DMS114 treated with DMSO at 0.1 percent for 48 hours (cell line): ENCODE results near the gene RIBC2.
"Not testable (repeated sequence)": the region's sequence is repeated elsewhere in the genome, so short reads cannot be mapped to it uniquely, and the experiment has no call there.

Experiments used
- DNase-seq: peaks from one replicate; lab custom pipeline; 2025; ENCODE audit not compliant: unreplicated experiment; lab: John Stamatoyannopoulos, UW

The RIBC2 gene

DNA sequence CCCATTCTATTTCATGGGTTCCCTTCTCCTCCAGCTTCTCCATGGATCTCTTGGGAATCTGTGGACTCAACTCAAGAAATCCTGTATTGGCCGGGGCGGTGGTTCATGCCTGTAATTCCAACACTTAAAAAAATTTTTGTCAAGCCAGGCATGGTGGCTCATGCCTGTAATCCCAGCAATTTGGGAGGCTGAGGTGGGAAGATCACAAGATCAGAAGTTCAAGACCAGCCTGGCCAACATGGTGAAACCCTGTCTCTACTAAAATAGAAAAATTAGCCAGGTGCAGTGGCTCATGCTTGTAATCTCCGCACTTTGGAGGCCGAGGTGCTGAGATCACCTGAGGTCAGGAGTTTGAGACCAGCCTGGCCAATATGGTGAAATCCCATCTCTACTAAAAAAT, 34.1 kb downstream of the RIBC2 start:
- DNase-seq: not testable (repeated sequence)

DNA sequence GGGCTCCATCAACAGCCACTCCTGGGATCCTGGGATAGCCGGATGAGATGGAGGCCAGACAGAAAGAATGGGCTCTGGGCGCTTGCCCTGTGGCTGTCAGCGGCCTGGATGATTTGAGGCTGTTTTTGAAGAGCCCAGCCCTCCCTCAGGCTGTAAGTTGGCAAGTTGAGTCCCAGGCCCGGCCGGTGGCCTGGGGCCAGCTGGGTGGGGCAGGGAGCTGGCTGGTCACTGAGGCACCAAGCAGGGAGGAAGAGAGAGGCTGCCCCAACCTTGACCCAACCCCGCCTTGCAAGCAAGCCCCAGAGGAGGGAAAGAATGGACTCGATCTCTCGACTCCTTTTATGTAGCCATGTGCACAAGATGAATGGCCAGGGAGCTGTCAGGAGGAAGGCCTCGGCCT, 34.9 kb downstream of the RIBC2 start:
- DNase-seq: no peak

DNA sequence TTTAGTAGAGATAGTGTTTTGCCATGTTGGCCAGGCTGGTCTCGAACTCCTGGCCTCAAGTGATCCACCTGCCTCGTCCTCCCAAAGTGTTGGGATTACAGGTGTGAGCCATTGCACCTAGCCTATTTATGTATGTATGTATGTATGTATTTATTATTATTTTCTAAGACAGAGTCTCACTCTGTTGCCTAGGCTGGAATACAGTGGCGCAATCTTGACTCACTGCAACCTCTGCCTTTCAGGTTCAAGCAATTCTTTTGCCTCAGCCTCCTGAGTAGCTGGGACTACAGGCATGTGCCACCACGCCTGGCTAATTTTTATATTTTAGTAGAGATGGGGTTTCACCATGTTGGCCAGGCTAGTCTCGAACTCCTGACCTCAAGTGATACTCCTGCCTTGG, 35.9 kb downstream of the RIBC2 start:
- not testable (repeated sequence) for DNase-seq

DNA sequence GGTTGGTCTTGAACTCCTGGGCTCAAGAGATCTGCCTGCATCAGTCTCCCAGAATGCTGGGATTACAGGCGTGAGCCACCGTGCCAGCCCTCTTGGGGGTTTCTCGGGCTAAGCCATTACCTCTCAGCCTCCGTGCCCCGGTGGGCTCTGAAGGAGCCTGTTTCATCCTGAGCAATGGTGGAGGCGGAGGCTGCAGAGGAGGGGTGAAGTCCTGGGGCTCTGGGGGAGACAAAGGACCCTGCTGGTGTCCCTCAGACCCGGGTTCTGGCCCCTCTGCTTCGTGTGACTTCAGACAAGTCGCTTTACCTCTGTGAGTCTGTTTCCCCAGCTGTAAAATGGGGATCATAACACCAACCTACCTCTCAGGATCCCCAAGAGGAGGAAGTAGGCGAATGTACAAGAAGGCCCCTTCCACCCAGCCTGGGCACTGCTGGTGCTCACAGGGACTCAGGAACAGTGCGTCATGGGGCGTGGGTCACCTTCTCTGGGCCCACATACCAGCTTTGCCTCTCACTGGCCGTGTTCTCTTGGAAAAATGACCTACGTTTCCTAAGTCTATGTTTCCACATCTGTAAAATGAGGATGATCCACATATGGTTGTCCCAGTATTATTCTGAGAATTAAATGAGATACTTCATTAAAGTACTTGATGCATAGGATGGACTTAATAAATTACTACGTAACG, 36.8 kb downstream of the RIBC2 start:
- no peak for DNase-seq

DNA sequence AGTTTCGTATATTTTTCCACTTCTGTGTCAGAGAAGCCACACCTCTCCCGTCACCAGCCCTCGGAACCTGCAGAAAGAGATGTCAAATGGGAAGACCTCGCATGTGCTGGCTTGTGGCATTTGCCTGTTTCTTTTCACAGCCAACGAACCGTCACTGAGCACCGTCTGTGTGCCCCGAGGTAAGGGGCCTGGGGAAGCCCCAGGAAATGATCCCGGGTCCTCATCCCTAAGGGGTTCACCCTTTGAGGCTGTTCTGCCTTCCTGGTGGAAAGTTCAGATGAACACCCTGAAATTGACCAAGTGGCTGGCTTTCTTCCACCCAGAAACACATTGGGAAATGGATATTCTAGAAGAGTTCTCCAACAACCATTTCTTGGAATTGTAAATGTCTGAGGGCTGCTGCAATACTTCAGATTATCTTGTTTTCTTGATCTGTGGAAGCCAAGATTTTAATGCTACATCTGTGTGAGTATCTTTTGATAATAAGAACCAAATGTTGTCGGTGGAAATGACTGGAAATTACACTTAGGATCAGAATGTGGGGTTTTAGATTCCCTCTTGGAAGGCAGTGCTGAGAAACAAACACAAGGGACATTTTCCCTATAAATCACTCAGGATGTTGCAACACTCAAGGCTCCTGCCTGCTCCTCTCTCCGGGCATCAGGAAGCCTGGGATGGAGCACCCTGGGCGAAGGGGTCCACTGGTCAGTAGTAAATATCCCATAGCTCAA, 37.6 kb downstream of the RIBC2 start:
- DNase-seq: no peak

DNA sequence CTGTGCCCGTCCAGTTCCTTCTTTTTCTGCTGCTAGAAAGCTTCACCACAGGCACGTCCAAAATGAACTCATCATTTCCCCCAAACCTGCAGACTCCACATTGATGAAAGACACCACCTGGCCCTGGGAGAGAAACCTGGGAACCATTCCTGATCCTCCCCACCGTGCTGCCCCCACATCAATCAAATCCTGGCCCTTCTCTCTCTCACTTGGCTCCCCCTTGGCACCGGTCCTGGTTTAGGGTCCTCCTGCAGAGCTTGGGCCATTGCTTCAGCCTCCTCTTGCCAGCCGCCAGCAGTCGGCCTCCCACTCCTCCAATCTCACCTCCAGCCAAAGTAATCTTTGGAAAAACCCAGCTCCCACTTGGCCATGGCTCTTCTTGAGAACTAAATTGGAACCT, 38.5 kb downstream of the RIBC2 start:
- no peak for DNase-seq

DNA sequence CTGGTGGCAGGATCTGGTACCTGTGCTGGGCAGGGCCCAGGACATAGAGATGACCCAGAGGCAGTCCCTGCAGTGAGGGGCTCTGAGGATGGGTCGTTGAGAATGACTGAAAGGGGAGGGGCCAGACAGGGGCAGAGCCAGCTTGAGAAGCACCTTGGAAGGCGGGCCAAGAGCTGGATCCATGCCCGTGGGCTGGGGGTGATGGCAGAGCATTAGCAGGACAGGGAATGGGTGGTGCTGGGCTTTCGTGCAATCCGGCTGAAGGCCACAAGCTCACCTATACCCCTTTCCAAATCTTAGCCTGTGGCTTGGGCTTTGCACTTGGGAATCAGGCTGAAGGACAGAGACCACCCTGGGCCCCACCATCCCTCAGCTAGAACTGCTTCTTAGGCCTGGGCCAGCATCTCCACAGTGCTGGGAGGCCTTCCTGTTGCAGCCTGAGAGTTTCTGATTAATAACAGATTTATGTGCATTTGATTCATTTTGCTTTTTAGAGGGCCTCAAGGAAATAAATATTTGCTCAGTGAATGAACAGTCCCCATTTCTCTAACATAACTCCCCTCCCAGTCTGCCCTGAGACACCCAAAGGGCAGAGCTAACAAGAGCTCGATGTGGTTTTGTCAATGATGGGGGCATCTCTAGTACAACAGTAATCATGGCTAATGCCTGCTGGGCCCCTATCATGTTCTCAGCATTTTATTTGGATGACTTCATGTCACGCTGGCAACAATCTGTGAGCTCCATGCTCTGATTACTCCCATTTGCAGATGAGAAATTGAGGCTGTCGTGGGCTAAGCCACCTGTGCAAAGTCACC, 39.3 kb downstream of the RIBC2 start:
- DNase-seq: no peak

DNA sequence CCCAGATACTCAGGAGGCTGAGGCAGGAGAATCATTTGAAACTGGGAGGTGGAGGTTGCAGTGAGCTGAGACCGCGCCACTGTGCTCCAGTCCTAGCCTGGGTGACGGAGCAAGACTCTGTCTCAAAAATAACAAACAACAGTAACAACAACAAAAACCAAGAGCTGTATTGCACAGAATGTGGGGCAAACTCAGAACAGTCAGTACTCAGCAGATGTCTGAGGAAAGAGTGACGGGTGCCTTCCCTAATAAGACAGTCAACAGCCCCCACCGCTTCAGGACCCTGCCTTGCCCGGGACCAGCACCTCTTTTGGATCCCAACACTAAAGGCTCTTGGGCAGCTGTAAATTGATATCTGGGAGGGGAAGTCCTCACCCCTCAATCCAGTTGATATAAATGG, 40.3 kb downstream of the RIBC2 start:
- no peak for DNase-seq

DNA sequence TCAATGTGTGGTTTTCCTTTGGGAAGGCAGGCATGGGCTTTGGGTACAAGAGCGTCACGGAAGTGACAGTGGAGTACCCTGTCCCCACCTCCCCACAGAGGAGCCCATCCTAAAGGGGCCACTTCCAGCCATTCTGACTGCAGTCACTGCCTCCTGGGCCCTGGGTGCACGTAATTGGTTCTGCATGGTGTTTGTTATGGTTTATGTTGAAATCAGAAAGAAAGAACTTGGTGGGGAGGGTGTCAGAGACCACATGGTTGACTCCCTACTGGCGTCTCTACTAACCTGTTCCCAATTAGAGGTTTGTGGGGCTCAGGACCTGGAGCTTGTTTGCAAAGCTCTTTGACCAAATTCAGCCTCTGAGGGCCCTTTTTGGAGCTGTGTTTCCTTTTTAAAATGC, 40.8 kb downstream of the RIBC2 start:
- DNase-seq: no peak

DNA sequence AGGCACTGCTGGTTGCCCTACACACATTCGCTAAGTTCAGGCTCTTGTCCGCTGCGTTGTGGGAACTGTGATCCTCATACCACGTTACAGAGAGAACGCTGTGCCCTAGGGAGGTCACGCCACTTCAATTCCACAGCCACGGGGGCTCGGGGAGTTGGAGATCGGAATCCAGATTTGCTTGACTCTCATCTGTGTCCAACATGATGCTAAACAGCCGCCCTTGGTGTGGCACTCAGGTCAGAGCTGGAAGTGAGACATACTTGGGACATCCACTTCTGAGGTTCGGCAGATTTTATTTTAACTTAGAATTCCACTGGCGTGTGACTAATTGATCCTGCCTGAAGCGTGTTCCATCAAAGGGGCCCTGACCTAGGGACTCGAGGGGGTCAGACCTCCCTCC, 41.7 kb downstream of the RIBC2 start:
- DNase-seq: no peak

DNA sequence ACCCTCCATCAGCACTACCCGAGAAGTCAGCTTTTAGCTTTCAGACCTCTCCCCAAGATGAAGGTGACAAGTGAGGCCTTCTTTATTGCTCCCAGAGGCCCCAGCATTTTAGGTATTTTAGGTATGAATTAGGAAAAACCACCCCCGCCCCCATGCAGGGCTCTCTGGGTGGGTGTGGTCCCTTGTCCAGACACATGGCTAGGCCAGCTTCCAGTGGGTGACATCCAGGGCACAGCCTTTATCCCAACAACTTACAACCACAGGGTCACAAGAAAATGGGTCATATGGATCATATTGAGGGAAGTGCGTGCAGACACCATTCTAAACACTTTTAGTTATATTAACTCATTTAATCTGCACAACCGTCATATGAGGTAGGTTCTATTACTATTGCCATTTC, 42.1 kb downstream of the RIBC2 start:
- no peak for DNase-seq

DNA sequence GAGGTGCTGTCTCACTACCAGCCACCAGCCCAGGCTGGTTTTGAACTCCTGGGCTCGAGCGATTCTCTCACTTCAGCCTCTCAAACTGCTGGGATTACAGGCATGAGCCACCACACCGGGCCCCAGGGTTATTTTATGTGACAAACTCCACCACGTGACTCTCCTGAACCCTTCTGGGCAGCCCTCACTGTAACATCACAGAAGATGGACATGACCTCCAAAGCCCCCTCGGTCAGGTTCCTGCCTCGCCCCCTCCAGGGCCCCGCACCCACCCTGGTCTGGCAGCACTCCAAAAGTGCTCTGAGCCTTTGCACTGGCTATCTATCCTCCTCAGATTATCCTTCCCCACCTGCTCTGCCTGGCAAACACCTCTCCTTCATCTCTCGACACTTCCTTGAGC, 43.3 kb downstream of the RIBC2 start:
- DNase-seq: no peak

DNA sequence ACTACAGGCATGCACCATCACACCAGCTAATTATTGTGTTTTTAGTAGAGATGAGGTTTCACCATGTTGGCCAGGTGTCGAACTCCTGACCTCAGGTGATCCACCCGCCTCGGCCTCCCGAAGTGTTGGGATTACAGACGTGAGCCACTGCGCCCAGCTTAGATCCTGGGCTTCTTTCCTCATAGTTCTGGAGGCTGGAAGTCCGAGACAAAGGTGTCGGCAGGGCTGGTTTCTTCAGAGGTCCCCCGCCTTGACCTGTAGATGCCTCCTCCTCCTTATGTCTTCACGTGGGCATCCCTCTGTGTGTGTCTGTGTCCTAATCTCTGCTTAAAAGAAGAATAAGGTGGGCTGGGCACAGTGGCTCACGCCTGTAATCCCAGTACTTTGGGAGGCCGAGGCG, 45.0 kb downstream of the RIBC2 start:
- no peak for DNase-seq

DNA sequence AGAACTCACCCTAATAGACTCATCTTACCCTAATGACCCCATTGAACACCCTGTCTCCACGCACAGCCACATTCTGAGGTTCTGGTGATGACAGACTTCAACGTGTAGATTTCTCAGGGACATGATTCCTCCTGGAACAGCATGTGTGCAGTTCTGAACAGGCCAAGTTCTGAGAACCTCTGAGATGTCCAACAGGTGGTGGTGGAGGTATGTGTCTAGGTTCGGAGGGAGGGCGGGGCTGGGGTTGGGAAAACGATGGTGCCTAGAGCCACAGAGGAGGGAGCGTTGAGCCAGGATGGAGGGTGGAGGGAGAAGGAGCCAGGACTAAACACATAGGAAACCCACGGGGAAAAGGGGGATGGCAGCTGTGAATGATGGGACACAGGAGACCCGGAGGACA, 45.7 kb downstream of the RIBC2 start:
- DNase-seq: no peak

DNA sequence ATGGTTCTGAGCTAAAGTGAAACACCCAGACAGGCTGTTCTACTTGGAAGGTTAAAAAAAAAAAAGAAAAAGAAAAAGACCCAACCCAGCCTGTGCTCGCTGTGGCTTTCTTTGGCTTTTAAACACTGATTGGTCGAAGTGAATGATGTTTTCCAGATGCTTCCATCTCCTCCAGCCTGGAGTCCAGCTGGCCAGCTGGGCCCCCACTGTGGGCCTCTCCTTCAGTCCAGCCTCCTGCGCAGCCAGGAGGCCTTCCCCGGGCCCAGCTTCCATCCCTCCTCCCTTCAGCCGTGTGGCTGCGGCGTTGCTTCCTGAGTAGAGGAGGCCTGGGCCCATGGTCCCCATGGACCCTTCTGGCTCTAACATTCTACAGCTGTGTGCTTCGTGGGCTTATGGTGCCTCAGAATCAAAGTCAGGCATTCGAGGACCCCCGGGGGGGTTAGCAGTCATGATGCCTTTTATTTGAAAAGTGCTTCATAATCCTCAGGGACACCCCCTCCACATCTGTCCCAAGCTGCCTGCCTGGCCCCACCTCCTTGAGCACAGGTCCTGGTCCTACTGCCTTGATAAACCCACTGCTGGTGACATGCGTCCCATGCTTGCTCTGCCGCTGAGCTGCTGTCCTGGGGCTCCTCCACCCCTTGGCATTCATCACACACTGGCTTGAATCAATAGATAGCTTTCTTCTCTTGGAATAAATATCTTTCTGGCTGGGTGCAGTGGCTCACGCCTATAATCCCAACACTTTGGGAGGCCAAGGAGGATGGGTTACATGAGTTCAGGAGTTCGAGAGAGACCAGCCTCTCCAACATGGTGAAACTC, 47.0 kb downstream of the RIBC2 start:
- DNase-seq: no peak

DNA sequence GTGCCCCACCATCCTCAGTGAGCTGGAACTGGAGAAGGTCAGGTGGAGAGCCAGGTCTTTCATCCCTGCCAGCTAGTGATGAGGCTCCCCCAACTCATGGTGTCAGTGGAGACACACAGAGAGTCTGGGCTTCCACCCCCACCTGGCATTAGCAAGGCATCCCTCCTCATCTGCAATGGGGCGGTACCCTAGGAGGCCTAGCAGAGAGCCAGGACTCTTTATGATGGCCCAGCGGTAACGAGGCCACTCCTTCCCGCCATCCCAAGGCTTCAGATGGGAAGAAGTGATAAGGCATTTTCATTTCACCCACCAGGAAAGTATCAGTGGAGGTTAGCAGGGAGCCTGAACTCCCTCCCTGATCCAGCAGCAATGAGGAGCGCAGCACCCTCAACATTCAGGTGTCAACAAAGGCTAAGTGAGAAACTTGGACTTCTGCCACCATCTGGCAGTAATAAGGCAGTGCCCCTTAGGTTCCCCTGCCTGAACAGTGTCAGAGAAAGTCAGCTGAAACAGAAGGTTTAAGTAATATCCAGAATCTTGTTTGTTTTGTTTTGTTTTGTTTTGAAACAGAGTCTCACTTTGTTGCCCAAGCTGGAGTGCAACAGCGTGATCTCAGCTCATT, 48.7 kb downstream of the RIBC2 start:
- DNase-seq: no peak

DNA sequence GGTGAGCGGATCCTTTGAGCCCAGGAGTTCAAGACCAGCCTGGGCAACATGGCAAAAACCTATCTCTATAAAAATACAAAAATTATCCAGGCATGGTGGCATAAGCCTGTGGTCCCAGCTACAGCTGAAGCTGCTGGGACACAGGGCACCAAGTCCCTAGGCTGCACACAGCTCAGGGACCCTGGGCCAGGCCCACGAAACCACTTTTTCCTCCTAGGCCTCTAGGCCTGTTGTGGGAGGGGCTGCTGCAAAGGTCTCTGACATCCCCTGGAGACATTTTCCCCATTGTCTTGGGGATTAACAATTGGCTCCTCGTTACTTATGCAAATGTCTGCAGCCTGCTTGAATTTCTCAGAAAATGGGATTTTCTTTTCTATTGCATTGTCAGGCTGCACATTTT, 50.2 kb downstream of the RIBC2 start:
- DNase-seq: not testable (repeated sequence)

DNA sequence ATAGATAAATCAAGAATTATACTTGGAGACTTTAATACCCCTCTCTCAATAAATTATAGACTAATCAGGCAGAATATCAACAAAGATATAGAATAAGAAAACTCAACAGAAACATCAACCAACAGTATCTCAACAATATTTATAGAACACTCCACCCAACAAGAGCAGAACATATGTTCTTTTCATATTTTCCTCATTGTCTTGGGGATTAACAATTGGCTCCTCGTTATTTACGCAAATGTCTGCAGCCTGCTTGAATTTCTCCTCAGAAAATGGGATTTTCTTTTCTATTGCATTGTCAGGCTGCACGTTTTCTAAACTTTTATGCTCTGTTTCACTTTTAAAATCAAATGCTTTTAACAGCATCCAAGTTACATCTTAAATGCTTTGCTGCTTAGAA, 52.1 kb downstream of the RIBC2 start:
- no peak for DNase-seq

DNA sequence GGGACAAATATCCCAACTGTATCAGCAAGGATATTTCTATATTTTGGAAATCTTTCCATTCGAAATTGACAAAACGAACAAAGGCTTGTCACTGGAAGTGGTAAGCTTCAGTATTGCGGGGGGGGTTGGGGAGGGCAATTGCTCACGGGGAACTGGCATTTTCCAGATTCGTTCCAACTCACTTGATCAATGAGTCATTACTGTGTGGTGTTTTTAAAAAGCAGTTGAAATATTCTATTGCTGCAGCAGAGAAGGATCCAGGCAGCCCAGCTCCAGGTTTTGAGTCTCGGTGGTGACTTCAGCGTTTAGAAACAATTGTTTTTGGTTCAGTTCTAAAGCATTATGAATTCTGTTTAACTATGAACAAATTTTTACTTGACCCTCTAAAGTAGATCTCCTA, 55.4 kb downstream of the RIBC2 start:
- DNase-seq: no peak

DNA sequence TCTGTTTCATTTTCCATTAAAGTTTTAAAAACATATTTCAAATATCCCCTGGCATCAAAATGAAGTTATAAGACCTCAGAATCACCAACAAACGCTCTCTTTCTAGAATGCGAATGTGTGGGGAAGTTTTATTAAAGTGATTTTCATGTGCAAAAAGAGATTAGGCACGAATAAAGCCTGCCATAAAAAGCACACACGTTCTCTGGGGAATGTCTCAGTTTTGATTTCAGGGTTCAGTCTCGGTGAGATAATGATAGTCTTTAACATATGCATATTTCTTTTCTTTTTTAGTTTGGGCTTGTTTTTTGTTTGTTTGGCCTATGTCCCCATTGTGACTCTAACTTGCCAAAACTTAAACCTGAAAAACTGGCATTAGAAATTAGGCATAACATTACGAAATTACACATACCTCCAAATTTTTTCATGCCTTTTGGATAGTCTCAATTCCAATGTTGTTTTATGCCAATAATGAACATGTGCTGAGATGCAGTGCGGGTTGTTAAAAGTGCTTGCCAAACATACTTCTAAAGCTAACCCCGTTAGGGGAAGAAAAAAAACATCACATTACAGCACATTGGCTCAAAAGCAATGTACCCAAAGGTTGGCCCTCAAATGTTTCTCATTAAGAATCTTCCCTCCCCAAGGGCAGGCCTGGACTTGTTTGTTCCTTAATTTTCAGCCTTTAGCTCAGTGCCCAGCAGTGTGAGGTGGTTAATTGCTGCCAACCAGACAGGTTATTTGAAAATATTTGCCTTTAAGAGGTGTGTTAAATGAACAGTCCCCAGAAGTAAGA, 56.0 kb downstream of the RIBC2 start:
- DNase-seq: no peak
